GM19468 (cell line): ENCODE results near the gene CGB1.
"Not testable (repeated sequence)": the region's sequence is repeated elsewhere in the genome, so short reads cannot be mapped to it uniquely, and the experiment has no call there.

ENCODE experiments used
- ATAC-seq: cut with Tn5 transposase; IDR thresholded peaks from one replicate; pipeline ENCODE4 v1.9.1; 2021; ENCODE audit warnings: mild to moderate bottlenecking, moderate library complexity, moderate number of reproducible peaks; ENCODE audit not compliant: unreplicated experiment; ENCODE audit errors: extremely low read depth

CGB1 gene

DNA sequence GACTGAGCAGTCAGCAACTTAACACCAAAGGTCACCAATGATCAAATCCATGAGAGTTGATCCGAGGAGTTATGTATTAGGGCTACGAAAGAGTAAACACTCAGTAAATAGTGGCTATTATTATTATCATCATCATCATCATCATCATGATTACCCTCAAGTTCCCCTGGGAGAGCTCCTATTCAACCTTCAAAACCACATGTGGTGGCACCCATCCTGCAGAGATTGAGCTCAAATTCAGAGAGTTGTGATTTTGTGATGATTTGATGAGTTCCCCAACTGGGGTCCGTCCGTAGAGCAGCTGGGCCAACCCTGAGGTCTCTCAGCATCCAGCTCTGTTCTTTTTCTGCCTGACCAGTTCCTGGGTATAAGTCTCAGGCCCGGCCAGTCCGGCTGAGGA lies 11.6 kb downstream of the CGB1 start:
- not testable (repeated sequence) for ATAC-seq

DNA sequence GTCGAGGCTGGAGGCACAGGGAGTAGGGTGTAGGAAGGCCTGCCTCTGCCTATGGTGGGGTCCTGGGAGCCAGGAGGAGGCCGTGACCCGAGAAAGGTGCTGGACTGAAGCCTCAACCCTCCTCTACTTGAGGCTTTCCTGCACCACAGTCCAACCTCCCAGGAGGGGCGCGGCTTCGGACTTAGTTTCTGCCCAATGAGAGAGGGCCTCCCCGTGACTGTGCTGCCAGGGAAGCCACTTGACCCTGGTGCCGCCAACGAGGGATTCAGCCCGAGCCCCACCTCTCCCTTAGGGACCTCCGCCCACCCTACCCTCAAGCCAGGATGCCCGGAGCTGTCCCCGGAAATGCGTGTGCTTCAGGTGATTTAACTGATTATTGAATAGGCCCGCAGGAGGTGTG lies 12.5 kb downstream of the CGB1 start, which contains the start of gene CGB3:
TSS of gene CGB3 (minus strand) at position 101 of the 400 bp plus-strand sequence. CDS start 362 bp downstream, outside the sequence.
- not testable (repeated sequence) for ATAC-seq

DNA sequence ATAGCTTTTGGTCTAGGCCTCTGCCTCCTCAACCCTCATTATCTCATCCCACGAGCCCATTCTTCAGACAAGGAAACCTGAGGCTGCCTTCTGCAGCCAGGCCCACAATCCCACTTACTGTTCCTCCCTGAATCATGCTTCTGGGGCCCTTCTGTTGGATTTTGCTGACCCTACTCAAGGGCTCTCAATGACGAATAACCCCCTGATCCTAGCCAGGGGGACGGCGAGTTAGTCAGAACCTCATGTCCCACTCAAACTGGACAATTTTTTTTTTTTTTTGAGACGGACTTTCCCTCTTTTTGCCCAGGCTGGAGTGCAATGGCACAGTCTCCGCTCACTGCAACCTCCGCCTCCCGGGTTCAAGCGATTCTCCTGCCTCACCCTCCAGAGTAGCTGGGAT lies 14.6 kb downstream of the CGB1 start:
- no peak for ATAC-seq

DNA sequence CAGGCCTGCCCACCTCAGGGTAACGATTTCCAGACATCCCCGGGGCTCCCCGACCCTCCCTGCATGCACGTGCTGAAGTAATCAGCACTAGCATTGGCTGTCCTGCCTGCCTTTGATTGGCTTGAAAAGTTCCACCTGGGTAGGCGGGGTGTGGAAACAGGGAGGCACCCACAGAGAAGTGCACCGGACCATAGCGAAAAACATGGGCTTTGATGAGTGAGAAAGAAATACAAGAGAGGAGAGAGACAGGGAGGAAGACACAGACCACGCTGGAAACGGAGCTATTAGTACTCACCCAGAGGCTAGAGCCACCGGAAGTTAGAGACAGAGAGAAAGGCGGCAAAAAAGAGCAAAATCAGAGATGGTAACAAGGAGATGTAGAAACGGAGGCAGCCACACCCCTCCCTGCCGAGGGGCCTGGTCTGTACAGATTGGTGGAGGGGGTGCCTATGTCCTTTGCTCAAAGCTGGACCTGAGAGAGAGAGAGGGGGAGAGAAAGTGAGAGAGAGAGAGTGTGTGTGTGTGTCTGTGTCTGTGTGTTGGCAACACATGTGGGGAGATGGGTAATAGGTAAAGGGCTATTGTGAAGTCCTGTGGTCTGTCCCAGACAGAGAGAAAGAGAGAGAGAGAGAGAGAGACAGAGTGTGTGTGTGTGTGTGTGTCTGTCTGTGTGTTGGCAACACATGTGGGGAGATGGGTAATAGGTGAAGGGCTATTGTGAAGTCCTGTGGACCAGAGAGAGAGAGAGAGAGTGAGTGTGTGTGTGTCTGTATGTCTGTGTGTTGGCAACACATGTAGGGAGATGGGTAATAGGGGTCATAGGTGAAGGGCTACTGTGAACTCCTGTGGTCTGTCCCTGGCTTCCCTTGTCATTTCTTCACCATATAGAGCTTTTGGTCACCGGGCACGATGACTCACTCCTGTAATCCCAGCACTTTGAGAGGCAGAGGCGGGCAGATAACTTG lies 15.5 kb downstream of the CGB1 start:
- no peak for ATAC-seq

DNA sequence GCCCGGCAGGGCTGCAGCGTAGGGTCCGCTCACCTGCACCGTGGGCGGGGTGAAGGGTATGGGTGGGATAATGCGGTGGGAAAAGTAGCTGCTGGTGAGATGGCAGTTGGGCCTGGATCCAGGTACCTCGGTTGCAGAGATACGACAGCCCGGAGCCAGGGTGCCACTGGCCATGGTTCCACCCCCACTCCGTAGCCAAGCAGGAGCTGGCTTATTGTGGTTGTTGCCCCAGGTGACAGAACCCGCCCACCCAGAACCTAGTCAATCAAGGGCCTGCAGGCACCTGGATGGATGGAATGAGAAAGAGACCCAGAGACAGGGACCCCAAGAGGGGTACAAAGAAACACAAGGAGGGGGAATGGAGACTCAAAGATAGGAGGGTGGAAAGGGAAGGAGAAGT lies 16.4 kb downstream of the CGB1 start:
- ATAC-seq, result no peak

DNA sequence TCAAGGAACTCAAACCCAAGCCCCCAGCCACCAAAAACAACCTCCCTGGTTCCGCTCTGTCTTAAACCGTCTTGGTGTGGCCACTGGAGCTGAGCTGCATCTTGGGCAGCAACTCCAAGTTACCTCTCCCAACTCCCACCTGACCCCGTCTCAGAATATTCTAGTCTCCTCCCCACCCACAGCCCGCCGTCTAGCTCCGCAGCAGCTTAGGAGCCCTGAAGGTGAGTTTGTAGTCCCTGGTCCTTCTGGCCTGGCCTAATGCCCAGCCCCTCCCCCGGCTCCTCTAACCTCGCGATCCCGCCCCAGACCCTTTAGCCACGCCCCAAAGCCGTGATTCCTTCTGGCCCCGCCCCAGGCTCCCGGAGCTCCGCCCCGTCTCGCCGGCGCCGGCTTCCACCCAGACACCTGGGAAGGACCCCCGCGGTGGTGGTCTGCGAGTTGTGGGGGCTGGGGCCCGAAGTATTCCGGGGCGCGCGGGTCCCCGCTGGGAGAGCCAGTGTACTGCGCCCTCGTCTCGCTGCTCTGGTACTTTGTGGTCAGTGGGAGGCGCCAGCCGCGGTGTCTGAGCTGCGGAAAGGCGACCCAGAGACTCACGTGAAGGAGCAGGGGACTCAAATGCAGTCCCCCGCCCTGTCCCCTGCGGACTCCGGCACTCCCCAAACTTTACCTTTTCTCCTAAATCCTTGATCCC lies 17.3 kb downstream of the CGB1 start:
- no peak for ATAC-seq

DNA sequence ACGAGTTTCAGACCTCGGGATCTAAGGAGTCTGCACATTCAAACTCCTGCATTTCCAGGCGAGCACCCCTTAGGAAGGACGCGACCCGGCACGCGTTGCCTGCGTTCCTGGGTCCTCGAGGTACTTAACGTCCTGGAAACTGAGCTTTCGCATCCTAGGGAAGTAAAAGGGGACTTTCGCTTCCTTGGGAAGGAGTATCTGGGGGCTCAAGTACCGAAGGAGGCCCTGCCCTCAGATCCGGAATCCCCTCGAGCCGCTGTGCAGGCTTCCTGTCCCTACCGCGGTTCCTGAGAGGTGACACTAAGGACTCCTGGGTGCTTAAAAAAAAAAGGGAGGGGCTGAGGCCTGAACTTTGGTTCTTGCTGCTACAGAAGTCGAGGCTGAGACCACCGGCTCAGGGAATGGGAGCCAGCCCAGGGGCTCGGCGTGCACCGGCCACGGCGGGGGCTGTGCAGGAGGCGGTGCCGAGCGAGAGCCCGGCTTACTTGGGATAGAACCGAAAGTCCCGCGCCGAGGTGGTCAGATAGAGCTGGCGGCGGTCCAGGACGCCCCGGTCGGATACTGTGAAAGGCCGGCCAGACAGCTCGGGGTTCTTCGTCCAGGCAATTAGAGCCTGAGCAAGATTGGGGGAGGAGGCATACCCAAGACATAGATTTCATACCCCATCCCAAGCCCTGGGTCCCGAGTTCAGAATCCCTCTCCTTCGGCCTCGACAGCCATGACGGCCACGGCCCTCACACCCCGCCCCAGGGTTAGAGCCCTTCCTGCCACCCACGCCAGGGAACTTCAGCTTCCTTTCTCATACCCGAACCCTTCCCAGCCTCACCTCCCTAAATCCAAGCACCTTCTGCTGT lies 18.1 kb downstream of the CGB1 start:
- ATAC-seq, result not testable (repeated sequence)

DNA sequence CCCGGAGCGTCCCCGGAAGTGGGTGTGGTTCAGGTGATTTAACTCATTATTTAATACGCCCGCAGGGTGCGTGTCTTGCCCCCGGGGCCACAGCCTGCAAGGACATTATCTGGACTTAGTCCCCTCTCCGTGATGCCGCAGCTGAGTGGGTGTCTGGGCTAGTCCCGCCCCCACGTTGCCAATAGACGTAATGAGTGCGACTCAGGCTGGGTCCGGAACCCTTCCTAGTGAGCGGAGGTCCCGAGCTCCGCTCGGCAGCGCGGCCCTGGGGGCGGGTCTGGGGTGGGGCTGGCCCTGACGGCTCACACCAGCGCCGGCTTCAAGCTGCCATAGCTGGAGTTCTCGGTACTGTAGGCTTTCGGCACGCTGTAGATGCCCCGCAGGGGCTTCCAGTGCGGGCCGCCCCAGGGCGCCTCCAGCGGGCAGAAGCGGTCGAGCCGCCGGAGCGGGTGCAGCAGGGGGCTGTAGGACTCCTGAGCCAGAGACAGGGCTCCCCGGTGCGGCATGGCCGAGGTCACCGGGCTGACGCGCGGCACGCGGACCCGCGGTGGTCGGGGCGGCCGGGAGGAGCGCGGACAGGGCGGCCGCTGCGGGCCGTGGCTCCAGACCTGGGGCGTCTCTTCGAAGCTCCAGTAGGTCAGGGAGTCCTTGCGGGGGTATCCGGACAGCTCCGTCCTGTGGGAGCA lies 18.9 kb downstream of the CGB1 start:
- ATAC-seq, result no peak

DNA sequence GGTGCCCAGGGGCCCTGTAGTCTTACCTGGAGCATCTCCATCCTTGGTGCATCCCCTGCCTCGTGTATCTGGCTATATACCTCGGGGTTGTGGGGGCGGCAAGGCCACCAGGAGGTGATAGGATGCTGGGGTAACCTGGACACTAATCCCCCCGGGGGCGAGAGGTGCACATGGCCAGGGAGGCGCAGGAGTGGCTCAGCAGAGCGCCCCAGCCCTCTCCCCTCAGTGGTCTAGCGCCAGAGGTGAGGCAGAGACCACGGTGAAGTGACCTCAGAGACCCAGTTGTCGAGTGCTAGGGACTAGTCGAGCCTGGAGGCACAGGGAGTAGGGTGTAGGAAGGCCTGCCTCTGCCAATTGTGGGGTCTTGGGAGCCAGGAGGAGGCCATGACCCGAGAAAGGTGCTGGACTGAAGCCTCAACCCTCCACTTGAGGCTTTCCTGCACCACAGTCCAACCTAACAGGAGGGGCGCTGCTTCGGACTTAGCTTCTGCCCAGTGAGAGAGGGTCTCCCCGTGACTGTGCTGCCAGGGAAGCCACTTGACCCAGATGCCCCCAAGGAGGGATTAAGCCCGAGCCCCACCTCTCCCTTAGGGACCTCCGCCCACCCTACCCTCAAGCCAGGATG lies 19.5 kb downstream of the CGB1 start, which contains the start of gene LHB:
TSS of gene LHB (minus strand) at position 51 of the 625 bp plus-strand sequence. CDS start at position 41, 10 bp downstream.
- no peak for ATAC-seq

DNA sequence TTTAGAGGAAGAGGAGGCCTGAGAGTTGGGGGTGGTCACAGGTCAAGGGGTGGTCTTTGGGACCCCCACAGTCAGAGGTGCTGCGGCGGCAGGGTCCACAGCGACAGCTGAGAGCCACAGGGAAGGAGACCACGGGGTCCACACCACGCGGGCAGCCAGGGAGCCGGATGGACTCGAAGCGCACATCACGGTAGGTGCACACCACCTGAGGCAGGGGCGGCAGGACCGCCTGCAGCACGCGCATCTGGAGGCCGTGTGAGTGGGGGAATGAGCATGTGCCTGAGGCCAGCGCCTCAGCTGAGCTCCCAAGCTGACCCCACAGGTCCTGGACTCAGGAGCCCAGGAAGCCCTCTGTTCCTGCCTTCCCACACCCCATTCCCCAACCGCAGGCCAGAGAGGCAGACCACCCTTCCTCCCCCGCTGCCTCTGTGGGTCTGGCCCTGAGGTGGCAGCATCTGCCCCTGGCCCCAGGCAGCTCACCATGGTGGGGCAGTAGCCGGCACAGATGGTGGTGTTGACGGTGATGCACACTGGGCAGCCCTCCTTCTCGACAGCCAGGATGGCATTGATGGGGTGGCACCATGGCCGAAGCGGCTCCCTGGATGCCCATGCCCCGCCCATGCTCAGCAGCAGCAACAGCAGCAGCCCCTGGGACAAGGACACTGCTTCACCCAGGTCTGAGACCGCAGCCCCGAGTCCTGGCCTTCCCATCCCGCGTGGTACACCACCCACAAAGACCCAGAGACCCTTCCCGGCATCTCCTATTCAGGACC lies 20.4 kb downstream of the CGB1 start:
- no peak for ATAC-seq

DNA sequence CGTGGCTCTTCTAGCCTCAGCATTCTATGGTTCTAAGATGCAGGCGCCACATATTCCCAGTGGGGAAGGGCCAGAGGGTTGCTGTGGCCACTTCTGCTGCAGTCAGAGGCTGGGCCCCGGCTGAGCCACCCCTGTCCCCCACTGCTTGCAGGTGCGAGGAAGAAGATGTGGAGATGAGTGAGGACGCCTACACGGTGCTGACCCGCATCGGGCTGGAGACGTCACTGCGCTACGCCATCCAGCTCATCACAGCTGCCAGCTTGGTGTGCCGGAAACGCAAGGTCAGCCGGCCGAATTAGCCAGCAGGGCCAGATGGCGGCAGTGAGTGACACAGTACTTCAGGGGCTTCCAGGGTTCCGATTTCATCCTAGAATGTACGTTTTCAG lies 21.8 kb downstream of the CGB1 start:
- no peak for ATAC-seq

DNA sequence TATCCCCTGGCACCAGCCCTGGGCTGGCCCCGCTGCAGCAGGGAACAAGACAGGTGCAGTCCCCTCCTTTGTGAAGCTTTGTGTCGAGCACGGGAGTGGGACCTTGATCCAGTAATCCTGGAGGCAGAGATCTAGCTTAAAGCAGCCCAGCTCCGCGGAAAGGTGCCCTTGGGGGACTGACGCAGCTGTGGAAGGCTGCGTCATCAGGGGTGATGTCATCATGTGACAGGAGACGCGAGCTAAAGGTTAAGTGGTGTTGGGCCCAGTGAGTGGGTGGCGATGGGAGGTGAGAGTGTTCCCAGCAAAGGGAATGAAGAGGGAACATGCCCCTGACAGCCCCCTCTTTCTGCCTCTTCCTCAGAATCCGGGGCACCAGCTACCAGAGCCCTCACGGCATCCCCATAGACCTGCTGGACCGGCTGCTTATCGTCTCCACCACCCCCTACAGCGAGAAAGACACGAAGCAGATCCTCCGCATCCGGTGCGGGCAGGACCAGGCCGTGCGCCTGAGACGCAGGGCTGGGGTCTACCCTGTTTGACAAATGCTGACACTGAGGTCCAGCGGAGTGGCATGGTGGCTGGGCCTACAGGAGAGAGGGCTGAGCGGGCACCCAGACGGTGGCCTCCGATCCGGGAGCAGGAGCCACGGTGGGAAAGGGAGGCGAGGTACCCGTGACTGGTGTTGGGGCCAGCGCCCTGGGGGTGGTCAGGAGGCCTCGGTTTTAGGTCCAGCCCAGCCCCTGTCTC lies 22.4 kb downstream of the CGB1 start:
- no peak for ATAC-seq

DNA sequence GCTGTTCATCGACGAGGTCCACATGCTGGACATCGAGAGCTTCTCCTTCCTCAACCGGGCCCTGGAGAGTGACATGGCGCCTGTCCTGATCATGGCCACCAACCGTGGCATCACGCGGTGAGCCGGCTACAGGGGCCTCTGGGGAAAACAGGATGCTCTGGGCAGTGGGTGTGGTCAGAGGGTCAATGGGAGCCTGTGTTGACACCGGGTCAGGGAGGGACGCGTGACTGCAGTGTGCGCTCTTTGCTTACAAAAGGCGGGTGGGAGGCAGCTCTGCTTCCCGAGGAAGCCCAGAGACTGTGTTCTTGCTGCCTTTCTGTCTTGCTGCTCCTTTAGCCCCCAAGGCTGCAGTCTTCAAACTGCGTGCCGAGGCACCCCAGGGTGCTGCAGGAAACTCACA lies 25.5 kb downstream of the CGB1 start:
- no peak for ATAC-seq

DNA sequence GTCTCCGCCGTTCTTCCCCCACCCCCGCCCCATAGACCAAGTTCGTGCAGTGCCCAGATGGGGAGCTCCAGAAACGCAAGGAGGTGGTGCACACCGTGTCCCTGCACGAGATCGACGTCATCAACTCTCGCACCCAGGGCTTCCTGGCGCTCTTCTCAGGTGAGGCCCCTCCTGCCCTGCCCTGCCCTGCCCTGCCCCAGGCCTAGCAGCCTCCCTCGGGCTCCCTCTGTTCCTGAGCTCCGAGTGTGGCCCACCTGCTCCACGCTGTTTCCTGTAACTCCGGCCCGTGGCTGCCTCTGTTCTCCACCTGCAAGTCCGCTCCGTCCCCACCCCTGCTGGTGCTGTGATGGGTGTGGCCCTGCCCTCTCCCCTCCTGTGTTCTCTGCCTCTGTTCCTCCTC lies 26.2 kb downstream of the CGB1 start:
- no peak for ATAC-seq

DNA sequence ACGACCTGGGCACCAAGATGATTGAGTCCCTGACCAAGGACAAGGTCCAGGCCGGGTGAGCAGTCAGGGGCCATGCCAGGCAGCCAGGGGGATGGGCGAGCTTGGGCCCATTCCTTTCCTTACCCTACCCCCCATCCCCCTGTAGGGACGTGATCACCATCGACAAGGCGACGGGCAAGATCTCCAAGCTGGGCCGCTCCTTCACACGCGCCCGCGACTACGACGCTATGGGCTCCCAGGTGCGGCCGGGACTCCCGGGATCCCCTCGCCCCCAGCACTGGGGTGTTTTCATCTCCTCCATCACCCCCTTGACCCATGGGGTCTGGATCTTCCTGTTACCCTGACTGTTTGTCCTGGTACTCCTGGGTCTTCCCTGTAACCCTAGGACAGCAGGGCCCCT lies 26.9 kb downstream of the CGB1 start:
- no peak for ATAC-seq

DNA sequence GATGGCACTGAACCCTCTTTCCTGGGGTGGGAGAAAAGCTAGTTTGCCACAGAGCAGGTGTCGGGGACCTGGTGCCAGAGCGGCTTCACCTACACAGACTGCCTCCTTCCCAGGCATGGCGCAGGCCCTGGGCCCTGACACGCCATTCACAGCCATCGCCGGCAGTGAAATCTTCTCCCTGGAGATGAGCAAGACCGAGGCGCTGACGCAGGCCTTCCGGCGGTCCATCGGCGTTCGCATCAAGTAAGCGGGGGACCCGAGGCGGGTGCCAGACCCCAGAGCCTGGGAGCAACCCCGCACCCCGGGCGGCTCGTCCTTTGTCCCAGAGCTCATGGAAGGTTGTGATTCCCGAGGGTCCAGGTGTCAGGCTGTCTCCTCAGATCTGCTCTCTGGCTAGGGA lies 29.8 kb downstream of the CGB1 start:
- no peak for ATAC-seq

DNA sequence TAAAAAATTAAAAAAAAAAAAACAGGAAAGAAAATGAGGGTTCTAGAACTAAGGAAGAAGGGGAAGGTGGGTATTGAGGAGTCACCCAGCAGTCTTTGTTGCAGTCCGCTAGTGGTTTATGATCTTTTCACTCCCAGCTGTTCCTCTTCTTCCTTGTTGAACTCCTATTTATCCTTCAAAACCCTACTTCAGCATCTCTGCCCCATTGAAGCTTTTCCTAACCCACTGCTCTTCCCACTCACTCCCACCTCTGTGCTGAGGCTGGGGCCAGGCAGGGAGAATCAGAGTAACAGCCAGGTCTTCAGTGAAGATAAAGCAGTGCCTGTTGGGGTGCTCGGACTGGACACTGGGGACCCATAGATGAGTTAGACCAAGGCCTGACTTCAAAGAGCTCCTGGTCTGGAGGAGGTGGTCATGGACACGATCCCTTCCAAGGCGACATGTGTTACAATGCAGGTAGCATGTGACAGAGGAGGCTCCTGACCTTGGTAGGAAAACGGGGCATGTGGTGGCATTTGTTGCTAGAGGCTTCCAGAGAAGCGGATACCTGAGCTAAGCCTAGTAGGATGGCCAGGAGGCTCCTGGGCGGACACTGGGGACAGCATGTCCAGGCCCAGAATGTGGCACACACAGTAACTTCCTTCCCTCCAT lies 31.6 kb downstream of the CGB1 start:
- ATAC-seq, result no peak
